ENCODE data around the gene TEAD3. TPM values are rescaled to one million over a fixed set of nuclear protein-coding genes. Genes with fewer than 3 reads are reported as not detected.

The TEAD3 gene
- total RNA-seq, 1 experiment from 2014 or later = 7.3 TPM

GRCh38 chr6:35475573-35475972 is 21.3 kb downstream of the TEAD3 start:
- no peak for DNase-seq (ENCODE audit: low read depth)

- no peak for DNase-seq (ENCODE audit: low read depth)
Observed at GRCh38 chr6:35474942-35475570, 21.8 kb downstream of the TEAD3 start.

DNA sequence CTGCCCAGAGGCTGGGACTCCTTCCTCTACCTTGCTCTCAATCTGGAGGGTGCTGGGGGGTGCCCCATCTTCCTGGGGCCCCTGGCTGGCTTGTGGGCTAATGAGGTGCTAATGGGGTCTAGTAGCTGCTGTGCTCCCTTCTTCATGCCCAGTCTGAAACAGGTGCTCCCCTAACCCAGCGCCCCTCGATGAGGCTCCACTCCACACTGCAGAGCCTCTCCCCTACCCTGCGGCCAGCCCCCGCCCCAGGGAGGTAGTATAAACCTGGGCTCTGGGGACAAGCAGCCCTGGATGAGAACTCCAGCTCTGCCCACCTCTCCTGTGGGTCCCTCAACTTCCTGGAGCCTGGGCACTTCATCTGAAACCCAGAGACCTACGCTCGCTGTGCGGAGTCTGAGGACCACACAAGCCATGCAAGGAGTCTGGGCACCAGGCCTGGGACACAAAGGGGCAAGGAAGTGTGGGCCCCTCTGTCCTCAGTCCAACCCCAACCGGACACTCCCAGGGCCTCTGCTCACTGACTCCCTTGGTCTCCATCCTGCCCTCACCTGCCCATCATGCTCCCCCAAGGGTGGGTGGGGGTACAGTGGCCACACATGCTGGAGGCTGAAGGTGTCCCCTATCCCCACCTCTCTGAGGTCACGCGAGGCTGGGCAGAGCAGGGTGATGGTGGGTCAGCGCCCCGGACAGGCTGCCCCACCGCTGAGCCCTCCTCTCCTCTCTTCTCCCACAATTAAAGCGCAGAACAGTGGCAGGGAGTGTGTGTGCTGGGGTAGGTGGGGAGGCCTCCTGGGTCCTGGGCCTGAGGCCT is 22.5 kb downstream of the TEAD3 start:
- DNase-seq (ENCODE audit: low read depth) = peak; percentile 42

DNA sequence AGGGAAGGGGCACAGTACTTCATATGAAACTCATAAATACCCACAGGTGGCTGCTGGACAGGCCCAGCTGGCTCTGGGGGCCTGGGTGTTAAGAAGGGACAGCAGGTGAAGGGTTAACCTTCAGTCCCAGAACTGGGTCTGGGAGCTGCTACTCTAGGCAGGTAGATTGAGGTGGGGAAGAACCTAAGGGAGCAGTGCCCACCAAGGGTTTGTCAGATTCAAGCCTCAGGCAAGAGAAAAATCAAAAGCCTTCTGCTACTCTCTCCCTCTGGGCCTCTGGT is 23.1 kb downstream of the TEAD3 start:
- no peak for DNase-seq (ENCODE audit: low read depth)

- peak; percentile 44 for DNase-seq (ENCODE audit: low read depth)
Observed at GRCh38 chr6:35473075-35473849, 23.6 kb downstream of the TEAD3 start.

DNA sequence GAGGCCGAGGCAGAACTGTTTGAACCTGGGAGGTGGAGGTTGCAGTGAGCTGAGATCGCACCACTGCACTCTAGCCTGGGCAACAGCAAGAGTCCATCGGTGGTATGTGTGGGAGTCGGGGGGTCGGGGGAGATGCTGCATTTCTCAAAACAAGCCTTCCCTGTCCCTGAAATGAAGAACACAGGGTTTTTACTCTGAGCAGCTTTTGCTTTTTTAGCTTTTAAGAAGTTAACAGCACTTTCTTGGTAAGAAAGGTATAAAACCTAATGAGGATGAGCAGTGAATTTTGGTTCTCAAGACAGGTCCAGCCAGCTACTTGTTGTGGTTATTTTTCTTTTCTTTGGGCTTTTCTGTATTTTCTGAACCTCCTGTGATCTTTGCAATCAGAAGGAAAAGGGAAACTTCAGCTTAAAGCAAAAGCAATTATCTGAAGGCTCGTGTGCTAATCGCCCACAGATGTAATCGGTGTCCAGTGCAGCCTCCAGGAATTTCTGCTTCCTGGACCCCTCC is 25.0 kb downstream of the TEAD3 start:
- DNase-seq (ENCODE audit: low read depth) = no peak

GRCh38 chr6:35470663-35471120 is 26.2 kb downstream of the TEAD3 start:
- no peak for DNase-seq (ENCODE audit: low read depth)

DNA sequence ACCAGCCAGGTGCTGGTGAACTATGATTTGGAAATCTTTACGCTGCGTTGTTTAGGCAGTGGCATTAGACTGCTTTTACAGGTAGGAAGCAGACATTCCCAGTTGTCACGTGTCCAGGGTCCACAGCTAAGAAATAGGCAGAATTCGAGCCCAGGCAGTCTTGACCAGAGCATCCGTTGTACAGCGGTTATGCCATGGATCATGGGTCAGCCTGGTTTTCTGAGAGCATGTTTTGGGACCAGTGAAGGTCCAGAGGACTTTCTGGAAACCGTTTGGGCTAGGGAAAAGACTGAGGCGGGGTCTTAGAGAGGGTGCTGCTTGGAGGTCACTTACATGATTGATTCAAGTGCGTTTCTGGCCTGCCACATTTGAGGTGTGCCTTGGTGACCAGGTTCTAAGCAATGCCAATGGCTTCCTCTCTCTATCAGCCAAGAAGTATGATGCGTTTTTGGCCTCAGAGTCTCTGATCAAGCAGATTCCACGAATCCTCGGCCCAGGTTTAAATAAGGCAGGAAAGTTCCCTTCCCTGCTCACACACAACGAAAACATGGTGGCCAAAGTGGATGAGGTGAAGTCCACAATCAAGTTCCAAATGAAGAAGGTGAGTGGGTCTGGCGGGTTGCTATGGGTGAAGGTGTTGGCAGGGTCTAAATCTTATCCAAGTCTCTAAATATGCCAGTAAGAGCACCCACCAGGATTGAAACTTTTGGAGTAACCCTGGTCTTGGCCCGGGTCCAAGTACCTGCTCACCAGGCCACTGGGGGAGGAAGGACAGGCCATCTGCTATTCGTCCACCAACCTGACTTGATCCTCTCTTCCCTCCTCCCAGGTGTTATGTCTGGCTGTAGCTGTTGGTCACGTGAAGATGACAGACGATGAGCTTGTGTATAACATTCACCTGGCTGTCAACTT is 26.9 kb downstream of the TEAD3 start:
- peak; percentile 43 for DNase-seq (ENCODE audit: low read depth)

DNA sequence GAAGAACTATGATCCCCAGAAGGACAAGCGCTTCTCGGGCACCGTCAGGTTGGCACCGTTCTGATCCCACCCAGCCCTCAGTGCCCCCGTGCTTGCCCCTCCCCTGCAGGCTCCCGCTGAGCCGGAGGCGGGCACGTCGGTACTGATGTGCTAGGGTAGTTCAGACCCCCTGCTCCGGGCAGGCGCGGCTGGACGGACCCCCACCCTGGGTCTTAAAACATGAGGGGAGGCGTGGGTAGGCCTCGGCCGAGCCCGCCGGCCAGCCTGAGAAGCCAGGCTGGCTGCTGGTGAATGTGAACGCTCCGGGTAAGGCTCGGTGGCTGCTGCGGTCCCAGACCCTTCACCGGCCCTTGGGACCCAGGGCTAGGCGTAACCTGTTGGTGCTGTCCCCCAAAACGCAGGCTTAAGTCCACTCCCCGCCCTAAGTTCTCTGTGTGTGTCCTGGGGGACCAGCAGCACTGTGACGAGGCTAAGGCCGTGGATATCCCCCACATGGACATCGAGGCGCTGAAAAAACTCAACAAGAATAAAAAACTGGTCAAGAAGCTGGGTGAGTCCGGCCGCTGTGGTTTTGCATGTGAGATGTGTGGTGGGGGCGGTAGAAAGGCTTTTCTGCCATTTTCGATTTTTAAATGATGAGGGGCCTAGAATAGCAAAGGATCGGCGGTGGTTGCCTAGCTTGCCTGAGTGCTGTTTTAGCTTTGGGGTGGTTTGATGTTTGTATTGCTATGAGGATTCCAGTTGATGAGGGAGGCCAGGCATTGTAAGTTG is 27.7 kb downstream of the TEAD3 start:
- DNase-seq (ENCODE audit: low read depth) = no peak

- DNase-seq (ENCODE audit: low read depth) = peak; percentile 98
Observed at GRCh38 chr6:35468181-35468979, 28.5 kb downstream of the TEAD3 start, which contains the start of gene RPL10A. RPL10A (plus strand) TSS chr6:35468401; CDS start chr6:35468435, 34 bp downstream.

- DNase-seq (ENCODE audit: low read depth) = no peak
Observed at GRCh38 chr6:35465646-35466045, 31.2 kb downstream of the TEAD3 start.

DNA sequence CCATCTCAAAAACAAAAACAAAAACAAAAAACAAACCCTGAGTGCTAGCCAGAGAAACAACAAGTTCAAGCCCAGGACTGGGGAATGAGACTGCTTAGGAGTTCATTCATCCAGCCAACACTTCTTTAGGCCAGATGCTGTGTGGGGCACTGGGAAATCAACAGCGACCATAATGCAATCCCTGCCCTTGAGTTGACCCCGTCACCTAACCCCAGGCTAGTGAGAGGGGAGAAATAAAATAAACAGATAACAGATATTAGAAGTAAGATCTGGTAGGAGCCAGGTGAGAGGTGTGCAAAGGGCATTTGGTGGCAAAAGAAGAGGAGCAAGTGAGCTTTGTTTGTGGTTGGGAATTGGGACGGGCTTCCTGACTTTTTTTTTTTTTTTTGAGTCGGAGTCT is 33.6 kb downstream of the TEAD3 start:
- no peak for DNase-seq (ENCODE audit: low read depth)

- DNase-seq (ENCODE audit: low read depth) = no peak
Observed at GRCh38 chr6:35461270-35461669, 35.6 kb downstream of the TEAD3 start.

DNA sequence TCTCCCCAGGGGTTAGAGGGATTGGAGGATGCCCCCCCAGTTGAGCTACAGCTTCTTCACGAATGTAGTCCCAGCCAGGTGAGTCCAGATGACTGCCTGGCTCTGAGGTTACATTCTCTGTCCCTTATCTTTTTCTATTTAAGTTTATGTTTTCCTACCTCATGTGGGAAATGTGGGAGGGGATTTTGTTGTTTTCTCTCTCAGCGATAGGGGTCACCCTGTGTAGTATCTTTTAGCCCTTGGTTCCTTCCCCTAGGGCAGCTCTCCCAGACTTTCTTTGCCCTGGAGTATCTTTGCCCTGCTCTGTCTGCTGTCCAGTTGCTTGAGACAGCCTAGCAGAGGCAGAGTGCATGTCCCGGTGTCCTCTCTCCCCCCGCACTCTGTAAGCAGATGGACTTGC is 39.0 kb downstream of the TEAD3 start:
- DNase-seq (ENCODE audit: low read depth) = no peak

DNA sequence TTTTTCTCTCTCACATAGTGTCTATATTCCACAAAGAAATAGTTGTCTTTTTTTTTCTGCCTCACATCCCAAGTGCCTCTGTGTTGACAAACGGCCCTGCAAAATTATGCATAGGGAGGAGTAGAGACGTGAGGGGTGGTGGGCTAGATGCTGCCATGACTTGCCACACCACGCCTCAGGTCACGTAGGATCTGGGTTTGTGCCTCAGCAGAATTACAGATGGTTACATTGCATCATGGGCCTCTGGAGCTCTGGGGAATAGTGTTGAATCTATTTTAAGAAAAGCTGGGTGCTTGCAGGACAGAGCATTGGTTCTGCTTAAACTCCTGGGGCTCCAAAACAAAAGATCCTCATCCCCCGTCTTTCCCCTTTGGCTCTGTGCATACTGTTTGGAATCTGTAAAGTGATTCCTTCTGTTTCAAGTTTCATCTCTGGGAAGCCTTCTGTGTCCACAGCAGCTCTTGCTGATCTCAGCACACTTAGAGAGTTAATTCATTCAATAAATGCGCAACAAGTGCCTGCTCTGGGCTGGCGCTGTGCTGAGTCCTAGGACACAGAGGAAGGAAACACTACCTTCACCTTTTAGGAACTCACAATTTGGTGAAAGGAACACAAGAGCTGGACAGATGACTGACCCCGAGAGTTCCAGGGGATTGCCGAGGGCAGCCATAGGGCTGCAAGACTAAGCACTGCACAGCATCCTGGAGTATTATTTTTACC is 42.3 kb downstream of the TEAD3 start:
- no peak for DNase-seq (ENCODE audit: low read depth)

DNA sequence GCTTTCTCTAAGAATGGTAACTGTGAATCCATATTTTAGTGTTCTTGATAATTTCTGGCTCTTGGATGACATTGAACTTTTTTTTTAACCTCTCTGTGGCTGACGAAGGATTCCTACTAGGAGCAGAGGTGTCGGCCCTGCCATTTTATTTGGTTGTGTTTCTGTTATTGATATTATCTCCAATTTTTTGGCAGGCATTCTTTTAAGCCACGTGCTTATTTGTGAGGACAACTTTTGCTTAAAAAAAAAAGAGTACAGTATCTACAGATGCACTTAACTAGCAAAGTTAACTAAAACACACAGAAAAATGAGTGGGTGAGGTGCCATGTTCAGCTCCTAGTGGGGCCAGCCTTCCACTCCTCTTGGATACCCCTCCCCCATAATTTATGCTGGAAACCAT is 43.6 kb downstream of the TEAD3 start:
- DNase-seq (ENCODE audit: low read depth) = no peak

GRCh38 chr6:35452183-35453090 is 44.4 kb downstream of the TEAD3 start, which contains the start of gene FANCE:
FANCE (plus strand) TSS chr6:35452338; CDS start chr6:35452546, 208 bp downstream.
- peak; percentile 97 for DNase-seq (ENCODE audit: low read depth)

Data from Daoy (cell line).